IPS-20b (cell line): Measurements from ENCODE around the gene DOCK2.

ENCODE experiments used
- H3K27ac ChIP-seq: one replicate; pipeline ENCODE4 v1.5.1; 2013; ENCODE audit warnings: low read length
- H3K27me3 ChIP-seq: 2 replicates; pipeline ENCODE4 v1.6.1; 2013; ENCODE audit warnings: mild to moderate bottlenecking, low read length, inconsistent platforms; ENCODE audit not compliant: insufficient read depth
- H3K36me3 ChIP-seq: 2 replicates; pipeline ENCODE4 v1.6.1; 2013; ENCODE audit warnings: low read depth, mild to moderate bottlenecking, inconsistent platforms, low read length, moderate library complexity; ENCODE audit not compliant: insufficient read depth
- H3K4me1 ChIP-seq: 2 replicates; pipeline ENCODE4 v1.6.1; 2013; ENCODE audit warnings: mild to moderate bottlenecking, control low read depth, inconsistent platforms, low read length, moderate library complexity; ENCODE audit not compliant: insufficient read depth
- H3K4me3 ChIP-seq: 2 replicates; pipeline ENCODE4 v1.5.1; 2013; ENCODE audit warnings: mild to moderate bottlenecking, low read length, inconsistent platforms
- H3K9ac ChIP-seq: 2 replicates; pipeline ENCODE4 v1.6.1; 2013; ENCODE audit warnings: low read depth, mild to moderate bottlenecking, inconsistent platforms, low read length, moderate library complexity
- H3K9me3 ChIP-seq: 2 replicates; pipeline ENCODE4 v1.6.1; 2013; ENCODE audit warnings: mild to moderate bottlenecking, low read depth, low read length, inconsistent platforms; ENCODE audit not compliant: insufficient read depth

Gene DOCK2

DNA sequence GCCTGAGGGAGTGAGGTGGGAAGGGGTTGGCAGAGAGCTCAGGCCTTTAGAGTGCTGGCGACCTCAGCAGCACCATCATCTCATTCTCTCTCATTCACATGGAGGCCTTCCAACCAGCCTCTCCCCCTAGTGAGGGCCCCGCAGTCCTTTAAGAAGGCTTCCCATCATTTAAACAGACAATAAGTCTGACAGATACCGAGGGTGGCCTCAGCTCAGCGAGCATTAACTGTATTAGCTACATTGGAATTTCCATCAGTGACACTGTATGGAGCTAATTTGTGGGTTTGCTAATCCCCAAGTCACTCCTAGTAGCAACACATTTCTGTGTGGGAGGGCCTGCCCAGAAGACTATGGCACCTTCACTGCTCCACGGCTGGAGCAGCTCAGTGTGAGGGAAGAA is 267.4 kb downstream of the DOCK2 start:
- Histone ChIP-seq H3K36me3 (no peaks in the 10 kb centered on the region), H3K4me1 (no peaks in the 10 kb centered on the region; the same call in 1 of the 2 replicates), H3K27me3 (peaks cover 6% of the 10 kb centered on the region; the same call in 1 of the 2 replicates), H3K9ac (no peak overlapping the region), H3K27ac (no peak overlapping the region), H3K4me3 (no peak overlapping the region), H3K9me3 (no peaks in the 10 kb centered on the region)

DNA sequence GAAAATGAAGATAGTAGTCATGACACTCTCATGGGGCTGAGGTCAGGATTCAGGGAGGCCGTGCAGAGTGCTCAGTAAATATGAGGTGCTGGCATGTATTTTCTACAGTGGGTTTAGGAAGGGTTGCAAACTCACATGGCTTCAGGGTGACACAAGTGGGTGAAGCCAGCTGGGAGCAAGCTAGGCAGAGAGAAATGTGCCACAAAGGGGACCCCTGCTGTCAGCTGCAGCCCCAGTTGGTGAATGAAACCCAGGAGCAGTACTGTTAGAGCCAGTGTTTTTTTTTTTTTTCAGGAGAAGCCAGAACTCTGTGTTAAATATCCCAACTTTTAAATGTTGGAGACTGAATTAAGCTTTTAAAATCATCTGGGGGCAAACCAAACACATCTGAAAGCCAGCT is 267.9 kb downstream of the DOCK2 start:
- Histone ChIP-seq H3K4me3 (no peak overlapping the region), H3K9ac (no peak overlapping the region), H3K4me1 (no peaks in the 10 kb centered on the region; the same call in 1 of the 2 replicates), H3K36me3 (no peaks in the 10 kb centered on the region), H3K27me3 (peaks cover 6% of the 10 kb centered on the region; the same call in 1 of the 2 replicates), H3K27ac (no peak overlapping the region), H3K9me3 (no peaks in the 10 kb centered on the region)

DNA sequence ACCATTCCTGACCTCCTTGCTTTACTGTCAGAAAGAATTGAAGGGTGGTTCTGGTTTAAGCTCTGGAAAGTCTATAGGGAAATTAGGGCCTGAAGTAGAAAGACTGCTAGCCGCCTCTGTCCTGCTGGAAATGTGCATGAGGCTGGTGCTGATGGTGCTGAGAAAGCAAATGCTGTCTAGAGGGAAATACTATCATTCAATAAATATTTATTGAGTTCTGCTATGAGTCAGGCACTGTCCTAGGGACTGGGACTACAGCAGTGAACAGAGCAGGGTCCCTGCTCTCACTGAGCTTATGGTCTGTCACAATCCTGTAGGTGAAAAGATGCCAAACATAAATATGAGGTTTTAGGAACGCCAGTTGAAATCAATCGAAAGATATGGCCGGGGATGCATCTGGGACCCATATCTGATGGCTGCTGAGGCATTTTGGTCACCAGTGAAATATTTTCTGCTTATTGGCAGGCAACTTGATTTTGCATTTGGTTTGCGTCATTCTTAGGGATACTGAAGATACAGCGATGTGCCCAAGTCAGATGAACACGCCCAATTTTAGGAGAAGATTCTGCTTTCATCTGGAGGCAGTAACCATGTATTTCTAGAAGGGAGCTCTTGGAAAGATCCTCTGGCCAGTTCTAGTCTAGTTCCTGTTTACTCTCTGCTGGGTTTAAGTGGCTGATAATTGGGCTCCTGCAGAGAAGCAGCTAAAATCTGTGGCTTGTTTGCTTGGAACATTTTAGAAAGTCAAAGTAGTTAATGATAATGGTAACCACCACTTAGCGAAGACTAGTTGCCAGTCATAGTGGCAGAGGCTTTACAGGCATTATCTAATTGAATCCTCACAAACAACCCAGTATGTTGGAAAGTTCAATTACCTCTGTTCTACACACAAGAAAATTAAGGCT is 269.9 kb downstream of the DOCK2 start:
- H3K4me3 ChIP-seq, result no peak overlapping the region
- H3K9me3 ChIP-seq, result no peaks in the 10 kb centered on the region
- H3K36me3 ChIP-seq, result no peaks in the 10 kb centered on the region
- peaks cover 6% of the 10 kb centered on the region; the same call in 1 of the 2 replicates for H3K27me3 ChIP-seq
- no peak overlapping the region for H3K9ac ChIP-seq
- no peaks in the 10 kb centered on the region; the same call in 1 of the 2 replicates for H3K4me1 ChIP-seq
- no peak overlapping the region for H3K27ac ChIP-seq

DNA sequence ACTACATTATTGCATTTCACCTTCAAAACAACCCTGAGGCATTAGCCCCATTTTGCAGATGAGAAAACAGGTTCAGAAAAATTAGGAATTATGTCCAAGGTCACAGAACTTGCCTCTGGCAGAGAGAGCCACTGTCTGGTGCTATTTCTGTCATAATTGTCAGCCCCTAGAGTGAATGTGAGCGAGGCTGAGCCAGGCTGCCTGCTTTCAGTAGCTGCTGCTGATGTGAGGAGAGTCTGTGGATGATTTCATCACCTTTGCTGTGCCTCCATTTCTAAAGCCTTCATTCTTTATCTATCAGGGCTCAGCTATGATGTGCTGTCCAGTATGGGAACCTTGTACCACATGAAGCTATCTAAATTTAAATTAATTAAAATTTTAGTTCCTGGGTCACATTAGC is 271.8 kb downstream of the DOCK2 start:
- peaks cover 6% of the 10 kb centered on the region; the same call in 1 of the 2 replicates for H3K27me3 ChIP-seq
- H3K9ac ChIP-seq, result no peak overlapping the region
- H3K9me3 ChIP-seq, result no peaks in the 10 kb centered on the region
- H3K27ac ChIP-seq, result no peak overlapping the region
- no peak overlapping the region for H3K4me3 ChIP-seq
- no peaks in the 10 kb centered on the region for H3K36me3 ChIP-seq
- no peaks in the 10 kb centered on the region; the same call in 1 of the 2 replicates for H3K4me1 ChIP-seq

DNA sequence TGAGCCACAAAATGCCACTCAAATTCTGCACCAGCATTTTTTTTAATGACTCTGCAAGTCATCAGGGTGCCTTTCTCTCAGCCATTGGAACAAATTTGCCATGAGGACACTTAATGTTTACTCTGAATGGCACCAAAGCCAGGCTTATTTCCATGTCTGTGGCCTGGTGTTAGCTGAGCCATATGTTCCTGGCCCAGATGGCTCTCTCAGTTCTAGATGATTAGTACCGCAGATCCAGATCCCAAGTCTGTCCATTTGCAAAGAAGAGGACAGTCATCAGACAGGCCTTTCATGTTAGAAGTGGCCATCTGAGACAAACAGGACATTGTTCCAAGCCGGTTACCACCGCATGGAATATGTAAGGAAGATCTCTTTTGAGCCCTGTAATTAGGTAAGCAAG is 272.9 kb downstream of the DOCK2 start:
- Histone ChIP-seq H3K27me3 (peaks cover 6% of the 10 kb centered on the region; the same call in 1 of the 2 replicates), H3K36me3 (no peaks in the 10 kb centered on the region), H3K9me3 (no peaks in the 10 kb centered on the region), H3K4me1 (no peaks in the 10 kb centered on the region; the same call in 1 of the 2 replicates), H3K4me3 (no peak overlapping the region), H3K9ac (no peak overlapping the region), H3K27ac (no peak overlapping the region)

DNA sequence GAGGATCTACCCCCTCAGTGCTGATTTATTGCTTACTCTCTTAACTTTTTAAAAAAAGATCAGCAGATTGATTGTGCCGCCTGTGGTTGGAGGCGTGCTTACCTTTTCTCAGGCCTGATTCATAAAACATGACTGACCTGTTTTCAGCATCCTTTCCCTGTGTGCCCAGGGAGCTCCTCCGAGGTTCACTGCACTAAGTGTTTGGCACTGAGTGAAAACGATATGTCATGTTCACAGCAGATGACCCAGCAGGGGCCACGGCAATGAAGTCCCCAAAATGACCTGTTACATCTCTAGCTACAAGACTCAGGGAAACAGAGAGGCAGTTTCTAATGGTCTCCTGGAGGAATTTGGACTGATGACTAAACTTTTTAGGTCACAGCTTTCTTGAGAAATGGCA is 273.3 kb downstream of the DOCK2 start:
- Histone ChIP-seq H3K4me3 (no peak overlapping the region), H3K27me3 (peaks cover 6% of the 10 kb centered on the region; the same call in 1 of the 2 replicates), H3K4me1 (no peaks in the 10 kb centered on the region; the same call in 1 of the 2 replicates), H3K9me3 (no peaks in the 10 kb centered on the region), H3K9ac (no peak overlapping the region), H3K36me3 (no peaks in the 10 kb centered on the region), H3K27ac (no peak overlapping the region)

DNA sequence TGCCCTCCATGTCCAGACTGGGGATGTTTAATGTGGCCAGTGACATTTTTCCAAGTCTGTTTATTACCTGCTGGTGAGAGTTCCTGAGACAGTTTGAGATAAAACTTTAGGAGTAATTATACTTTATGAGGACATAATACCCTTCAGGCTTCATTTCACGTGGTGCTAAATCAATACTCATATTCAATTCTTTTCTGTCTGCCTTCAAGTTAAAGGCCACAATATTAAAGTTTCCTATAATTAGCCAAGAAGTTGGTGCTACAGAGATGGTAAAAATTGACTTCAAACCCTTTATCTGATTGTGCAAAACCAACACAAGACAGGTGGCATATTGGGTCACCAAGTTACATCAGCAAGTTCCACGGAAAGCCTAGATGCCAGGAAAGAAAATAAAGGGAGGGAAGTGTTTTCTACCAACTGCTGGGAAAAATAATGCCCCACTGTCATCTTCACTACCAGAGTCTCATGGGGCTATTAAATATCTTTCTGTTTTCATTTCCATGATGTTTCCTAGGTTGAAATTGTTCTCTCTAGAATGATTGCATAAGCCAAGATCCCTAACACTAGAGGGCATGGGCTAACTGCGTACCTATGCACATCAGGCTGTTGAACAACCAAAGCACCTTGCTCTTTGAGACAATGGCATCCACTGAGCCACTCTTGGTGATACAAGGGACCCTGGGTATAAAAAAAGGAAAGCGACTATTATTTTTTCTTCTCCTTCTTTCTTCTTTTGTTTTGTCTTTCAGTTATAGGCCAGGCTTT is 274.6 kb downstream of the DOCK2 start:
- Histone ChIP-seq H3K27ac (no peak overlapping the region), H3K4me1 (no peaks in the 10 kb centered on the region; the same call in 1 of the 2 replicates), H3K4me3 (no peak overlapping the region), H3K9me3 (no peaks in the 10 kb centered on the region), H3K9ac (no peak overlapping the region), H3K36me3 (no peaks in the 10 kb centered on the region), H3K27me3 (no peaks in the 10 kb centered on the region)

DNA sequence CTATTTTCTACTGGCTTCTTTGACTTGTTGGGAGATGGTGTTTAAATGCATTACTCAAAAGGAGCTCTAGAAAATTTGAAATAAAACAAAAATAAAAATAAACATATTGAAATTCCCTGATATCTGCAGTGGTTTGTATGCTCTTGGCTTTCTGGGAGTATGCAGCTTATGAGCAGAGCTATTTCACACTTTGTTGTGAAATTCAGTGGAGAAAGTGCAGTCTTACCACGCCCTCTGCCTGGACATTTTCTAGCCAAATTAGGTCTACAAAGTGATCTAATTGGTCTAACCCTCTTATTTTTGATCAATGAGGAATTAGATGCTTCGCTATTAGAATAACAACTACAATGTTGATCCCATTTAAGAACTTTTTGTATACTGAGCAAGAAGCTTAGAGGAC is 276.4 kb downstream of the DOCK2 start:
- H3K36me3 ChIP-seq, result no peaks in the 10 kb centered on the region
- H3K27me3 ChIP-seq, result no peaks in the 10 kb centered on the region

DNA sequence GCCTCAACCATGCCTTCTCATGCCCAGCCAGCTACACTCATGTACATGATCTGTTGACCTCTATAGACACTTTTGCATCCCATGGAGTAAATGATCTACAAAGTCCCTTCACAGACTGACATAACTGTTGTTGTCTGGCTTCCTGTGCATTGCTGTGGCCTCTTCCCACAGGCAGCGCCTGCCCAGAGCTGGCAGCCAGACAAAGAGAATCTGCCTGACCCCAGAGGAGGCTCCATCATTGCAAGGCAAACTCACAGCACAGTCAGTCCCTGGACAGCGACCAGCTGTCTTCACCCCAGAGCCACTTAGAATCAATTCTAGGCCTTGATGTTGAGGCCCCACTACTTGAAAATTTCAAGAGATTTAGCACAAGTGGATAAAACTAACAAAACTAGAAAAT is 277.7 kb downstream of the DOCK2 start:
- Histone ChIP-seq H3K9me3 (no peaks in the 10 kb centered on the region), H3K27ac (no peak overlapping the region), H3K4me1 (no peaks in the 10 kb centered on the region), H3K27me3 (no peaks in the 10 kb centered on the region), H3K9ac (no peak overlapping the region), H3K36me3 (no peaks in the 10 kb centered on the region), H3K4me3 (no peak overlapping the region)

More for the DNA sequence above, 276.4 kb downstream of the DOCK2 start:
- Histone ChIP-seq H3K4me3 (no peak overlapping the region), H3K9me3 (no peaks in the 10 kb centered on the region), H3K27ac (no peak overlapping the region), H3K4me1 (no peaks in the 10 kb centered on the region), H3K9ac (no peak overlapping the region)

DNA sequence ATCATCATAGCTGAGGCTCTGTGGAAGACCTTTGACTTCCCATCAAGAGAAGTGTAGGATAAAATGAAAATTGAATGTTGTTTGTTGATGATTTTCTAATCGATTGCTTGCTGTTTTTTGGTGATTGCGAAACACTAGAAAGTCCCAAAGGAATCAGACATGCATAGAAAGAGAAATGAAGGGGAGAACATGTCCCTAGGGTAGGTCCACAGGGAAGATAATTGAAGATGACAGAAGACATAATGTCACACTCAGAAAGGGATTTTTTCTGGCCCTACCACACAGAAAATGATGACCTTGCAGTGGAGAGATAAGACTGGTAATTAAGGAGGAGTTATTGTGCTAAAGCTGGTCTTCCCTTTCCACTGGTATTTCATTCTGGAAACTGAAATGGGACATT is 280.4 kb downstream of the DOCK2 start:
- no peaks in the 10 kb centered on the region for H3K36me3 ChIP-seq
- no peaks in the 10 kb centered on the region for H3K4me1 ChIP-seq
- H3K27me3 ChIP-seq, result no peaks in the 10 kb centered on the region
- no peak overlapping the region for H3K27ac ChIP-seq
- no peaks in the 10 kb centered on the region for H3K9me3 ChIP-seq
- H3K9ac ChIP-seq, result no peak overlapping the region
- no peak overlapping the region for H3K4me3 ChIP-seq

DNA sequence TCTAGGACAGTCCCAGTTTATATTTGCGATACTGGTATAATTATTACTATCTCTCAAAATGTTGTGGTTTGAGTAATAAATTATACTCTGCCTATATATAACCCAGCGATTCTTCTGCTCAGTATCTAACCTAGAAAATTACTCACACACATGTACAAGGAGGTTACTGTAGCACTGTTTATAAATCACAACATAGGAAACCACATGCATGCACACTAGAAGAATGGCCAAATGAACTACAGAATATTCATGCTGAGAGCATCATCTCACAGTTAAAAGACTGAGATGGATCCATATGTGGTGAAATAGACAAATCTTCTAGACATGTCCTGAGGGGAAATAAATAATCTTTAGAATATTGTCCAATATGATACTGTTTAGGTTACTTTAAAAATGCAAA is 281.2 kb downstream of the DOCK2 start:
- H3K27me3 ChIP-seq, result no peaks in the 10 kb centered on the region
- no peak overlapping the region for H3K27ac ChIP-seq
- no peak overlapping the region for H3K9ac ChIP-seq
- H3K4me3 ChIP-seq, result no peak overlapping the region
- no peaks in the 10 kb centered on the region for H3K9me3 ChIP-seq
- no peaks in the 10 kb centered on the region for H3K36me3 ChIP-seq
- H3K4me1 ChIP-seq, result no peaks in the 10 kb centered on the region
